ENCODE results near the gene CLGN.

The CLGN gene

GRCh38 chr4:140355288-140355687 lies 72.2 kb downstream of the CLGN start:
- Histone ChIP-seq H3K27me3 (ENCODE audit: insufficient read depth, low read length, poor library complexity) (no peaks in the 10 kb centered on the region), H3K4me2 (ENCODE audit: insufficient read depth, low read length) (no peak overlapping the region), H2AFZ (ENCODE audit: low read depth, low read length) (no peak overlapping the region), H3K9ac (ENCODE audit: low read depth, low read length) (no peak overlapping the region), H3K27ac (ENCODE audit: low read length) (no peak overlapping the region), H3K4me1 (ENCODE audit: insufficient read depth, low read length) (peaks cover 16% of the 10 kb centered on the region), H3K4me3 (ENCODE audit: low read depth in 1 of 2, low read length in 2 of 2) (no peak overlapping the region), H3K36me3 (ENCODE audit: insufficient read depth, low read length) (no peaks in the 10 kb centered on the region), H4K20me1 (ENCODE audit: insufficient read depth, low read length) (no peaks in the 10 kb centered on the region), H3K79me2 (ENCODE audit: insufficient read depth, low read length) (no peaks in the 10 kb centered on the region), H3K9me3 (ENCODE audit: insufficient read depth, low read length, severe bottlenecking) (no peaks in the 10 kb centered on the region)
- DNase-seq = no peak
- no peak for ATAC-seq (ENCODE audit: insufficient read depth, low read depth)
- TF ChIP-seq, protein P1, sequence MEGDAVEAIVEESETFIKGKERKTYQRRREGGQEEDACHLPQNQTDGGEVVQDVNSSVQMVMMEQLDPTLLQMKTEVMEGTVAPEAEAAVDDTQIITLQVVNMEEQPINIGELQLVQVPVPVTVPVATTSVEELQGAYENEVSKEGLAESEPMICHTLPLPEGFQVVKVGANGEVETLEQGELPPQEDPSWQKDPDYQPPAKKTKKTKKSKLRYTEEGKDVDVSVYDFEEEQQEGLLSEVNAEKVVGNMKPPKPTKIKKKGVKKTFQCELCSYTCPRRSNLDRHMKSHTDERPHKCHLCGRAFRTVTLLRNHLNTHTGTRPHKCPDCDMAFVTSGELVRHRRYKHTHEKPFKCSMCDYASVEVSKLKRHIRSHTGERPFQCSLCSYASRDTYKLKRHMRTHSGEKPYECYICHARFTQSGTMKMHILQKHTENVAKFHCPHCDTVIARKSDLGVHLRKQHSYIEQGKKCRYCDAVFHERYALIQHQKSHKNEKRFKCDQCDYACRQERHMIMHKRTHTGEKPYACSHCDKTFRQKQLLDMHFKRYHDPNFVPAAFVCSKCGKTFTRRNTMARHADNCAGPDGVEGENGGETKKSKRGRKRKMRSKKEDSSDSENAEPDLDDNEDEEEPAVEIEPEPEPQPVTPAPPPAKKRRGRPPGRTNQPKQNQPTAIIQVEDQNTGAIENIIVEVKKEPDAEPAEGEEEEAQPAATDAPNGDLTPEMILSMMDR (IDR thresholded peaks at IDR 0.05; ENCODE audit: borderline replicate concordance, extremely low read depth, low read length, poor library complexity, severe bottlenecking) = no peak
- TF ChIP-seq EZH2 (IDR thresholded peaks at IDR 0.05; ENCODE audit: borderline replicate concordance, low read depth, low read length, severe bottlenecking) = no peak

DNA sequence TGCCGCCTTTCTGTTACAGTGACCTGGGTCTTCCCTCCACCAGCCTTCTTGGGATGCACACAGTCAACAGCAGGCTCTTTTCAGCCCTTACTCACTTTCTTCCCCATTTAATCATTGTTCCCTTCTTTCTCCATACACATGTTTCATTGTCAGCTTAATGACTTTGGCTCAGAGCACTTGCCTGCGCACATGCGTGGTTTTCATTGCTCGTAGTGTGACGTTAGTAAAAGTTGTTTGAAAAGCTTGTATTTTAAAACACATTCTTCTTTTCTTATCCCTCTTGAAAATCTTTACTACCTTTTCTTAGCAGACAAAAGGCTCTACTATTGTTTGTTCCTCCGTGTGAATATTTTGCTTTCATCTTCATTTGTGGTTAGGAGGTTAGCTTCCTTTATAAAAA lies 73.7 kb downstream of the CLGN start:
- Histone ChIP-seq H3K9ac (ENCODE audit: low read depth, low read length) (0 out of 2 replicates have a peak overlapping the region, but pooled peaks have one; percentile 7), H4K20me1 (ENCODE audit: insufficient read depth, low read length) (no peaks in the 10 kb centered on the region), H2AFZ (ENCODE audit: low read depth, low read length) (peak overlapping the region; percentile 48), H3K4me3 (ENCODE audit: low read depth in 1 of 2, low read length in 2 of 2) (0 out of 4 replicates have a peak overlapping the region, but pooled peaks of 1 of the 2 experiments have one; percentile 2), H3K79me2 (ENCODE audit: insufficient read depth, low read length) (no peaks in the 10 kb centered on the region), H3K4me1 (ENCODE audit: insufficient read depth, low read length) (peaks cover 16% of the 10 kb centered on the region), H3K9me3 (ENCODE audit: insufficient read depth, low read length, severe bottlenecking) (no peaks in the 10 kb centered on the region), H3K36me3 (ENCODE audit: insufficient read depth, low read length) (no peaks in the 10 kb centered on the region), H3K27ac (ENCODE audit: low read length) (peak overlapping the region; percentile 7; the same call in 1 of the 2 replicates), H3K4me2 (ENCODE audit: insufficient read depth, low read length) (peak overlapping the region; percentile 43; the same call in 1 of the 2 replicates), H3K27me3 (ENCODE audit: insufficient read depth, low read length, poor library complexity) (no peaks in the 10 kb centered on the region)
- TF ChIP-seq, protein P1 (IDR thresholded peaks at IDR 0.05; ENCODE audit: borderline replicate concordance, extremely low read depth, low read length, poor library complexity, severe bottlenecking) = no peak
- no peak for TF ChIP-seq EZH2 (IDR thresholded peaks at IDR 0.05; ENCODE audit: borderline replicate concordance, low read depth, low read length, severe bottlenecking)
- DNase-seq (peak; percentile 27), ATAC-seq (ENCODE audit: insufficient read depth, low read depth) (peak; percentile 81)

GRCh38 chr4:140351093-140352075 lies 76.1 kb downstream of the CLGN start:
- Histone ChIP-seq H3K79me2 (ENCODE audit: insufficient read depth, low read length) (no peaks in the 10 kb centered on the region), H3K9ac (ENCODE audit: low read depth, low read length) (no peak overlapping the region), H3K27me3 (ENCODE audit: insufficient read depth, low read length, poor library complexity) (peaks cover 2% of the 10 kb centered on the region), H3K36me3 (ENCODE audit: insufficient read depth, low read length) (no peaks in the 10 kb centered on the region), H4K20me1 (ENCODE audit: insufficient read depth, low read length) (no peaks in the 10 kb centered on the region), H3K9me3 (ENCODE audit: insufficient read depth, low read length, severe bottlenecking) (no peaks in the 10 kb centered on the region), H3K4me2 (ENCODE audit: insufficient read depth, low read length) (no peak overlapping the region), H2AFZ (ENCODE audit: low read depth, low read length) (no peak overlapping the region), H3K4me3 (ENCODE audit: low read depth in 1 of 2, low read length in 2 of 2) (no peak overlapping the region), H3K27ac (ENCODE audit: low read length) (no peak overlapping the region), H3K4me1 (ENCODE audit: insufficient read depth, low read length) (peaks cover 16% of the 10 kb centered on the region)
- no peak for TF ChIP-seq EZH2 (IDR thresholded peaks at IDR 0.05; ENCODE audit: borderline replicate concordance, low read depth, low read length, severe bottlenecking)
- TF ChIP-seq, protein P1 (IDR thresholded peaks at IDR 0.05; ENCODE audit: borderline replicate concordance, extremely low read depth, low read length, poor library complexity, severe bottlenecking) = no peak
- DNase-seq = no peak
- no peak for ATAC-seq (ENCODE audit: insufficient read depth, low read depth)
